Measurements from ENCODE around the gene CNTN4.

DNA sequence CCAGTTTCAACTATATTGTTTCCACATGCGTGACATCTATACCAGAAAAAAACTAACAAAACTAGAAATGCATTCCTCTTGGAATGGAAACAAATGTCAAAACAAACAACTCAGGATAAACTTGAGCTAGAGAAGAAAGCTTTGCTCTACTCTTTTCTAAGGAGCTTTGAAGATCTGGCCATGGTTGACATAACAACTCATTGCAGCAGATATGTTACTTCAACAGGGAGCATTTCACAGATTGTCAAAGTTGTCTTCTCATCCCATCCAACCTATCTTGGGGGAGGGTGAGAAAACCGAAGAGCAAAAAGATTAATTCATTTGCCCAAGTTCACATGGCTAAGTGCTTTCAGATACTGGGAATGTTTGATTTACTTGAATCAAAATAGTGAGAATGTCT, 484.4 kb downstream of the CNTN4 start:
- TF ChIP-seq, protein P1, sequence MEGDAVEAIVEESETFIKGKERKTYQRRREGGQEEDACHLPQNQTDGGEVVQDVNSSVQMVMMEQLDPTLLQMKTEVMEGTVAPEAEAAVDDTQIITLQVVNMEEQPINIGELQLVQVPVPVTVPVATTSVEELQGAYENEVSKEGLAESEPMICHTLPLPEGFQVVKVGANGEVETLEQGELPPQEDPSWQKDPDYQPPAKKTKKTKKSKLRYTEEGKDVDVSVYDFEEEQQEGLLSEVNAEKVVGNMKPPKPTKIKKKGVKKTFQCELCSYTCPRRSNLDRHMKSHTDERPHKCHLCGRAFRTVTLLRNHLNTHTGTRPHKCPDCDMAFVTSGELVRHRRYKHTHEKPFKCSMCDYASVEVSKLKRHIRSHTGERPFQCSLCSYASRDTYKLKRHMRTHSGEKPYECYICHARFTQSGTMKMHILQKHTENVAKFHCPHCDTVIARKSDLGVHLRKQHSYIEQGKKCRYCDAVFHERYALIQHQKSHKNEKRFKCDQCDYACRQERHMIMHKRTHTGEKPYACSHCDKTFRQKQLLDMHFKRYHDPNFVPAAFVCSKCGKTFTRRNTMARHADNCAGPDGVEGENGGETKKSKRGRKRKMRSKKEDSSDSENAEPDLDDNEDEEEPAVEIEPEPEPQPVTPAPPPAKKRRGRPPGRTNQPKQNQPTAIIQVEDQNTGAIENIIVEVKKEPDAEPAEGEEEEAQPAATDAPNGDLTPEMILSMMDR (IDR thresholded peaks at IDR 0.05): no peak
- TF ChIP-seq POLR2A (IDR thresholded peaks at IDR 0.05): no peak
- no peak for TF ChIP-seq EP300 (IDR thresholded peaks at IDR 0.05)

Data from ovary (tissue), 3 donors.